GM20000 (cell line): ENCODE results near the gene GTPBP4.
A peak's percentile ranks its signal among the peaks of the same experiment; 100 is the strongest.
"Not testable (repeated sequence)": the region's sequence is repeated elsewhere in the genome, so short reads cannot be mapped to it uniquely, and the experiment has no call there.

Source experiments
- DNase-seq: peaks from one replicate; pipeline ENCODE4 v3.0.0; 2012; ENCODE audit warnings: low spot score
- TF ChIP-seq, protein P1 (sequence below): IDR thresholded peaks from 2 replicates; pipeline ENCODE4 v1.5.1; 2012; ENCODE audit warnings: mild to moderate bottlenecking, control low read depth; ENCODE audit errors: extremely low read depth, missing control alignments

The GTPBP4 gene

DNA sequence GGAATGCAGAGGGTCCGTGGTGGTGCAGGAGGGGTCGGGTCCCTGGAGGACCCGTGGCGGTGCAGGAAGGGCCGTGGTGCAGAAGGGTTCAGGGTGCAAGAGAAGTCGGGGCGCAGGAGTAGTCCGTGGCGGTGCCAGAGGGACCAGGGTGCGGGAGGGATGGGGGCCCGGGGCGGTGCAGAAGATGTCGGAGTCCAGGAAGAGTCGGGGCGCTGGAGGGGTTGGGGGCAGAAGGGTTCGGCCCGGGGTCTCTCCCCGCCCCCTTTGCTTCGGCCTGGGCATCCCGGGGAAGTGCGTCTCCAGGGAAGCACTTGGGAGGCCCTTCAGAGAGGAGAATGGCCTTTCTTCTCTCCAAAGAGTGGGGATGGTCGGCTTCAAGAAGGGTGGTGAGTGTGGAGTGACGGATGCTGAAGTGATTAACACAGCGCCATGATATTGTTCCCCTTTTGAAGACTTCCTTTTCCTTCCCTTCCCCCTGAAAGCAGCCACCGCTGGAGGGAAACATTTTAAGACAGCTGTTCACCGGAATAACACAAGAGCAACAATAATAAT is 68.9 kb downstream of the GTPBP4 start:
- peak; percentile 44 for DNase-seq
- TF ChIP-seq, protein P1, sequence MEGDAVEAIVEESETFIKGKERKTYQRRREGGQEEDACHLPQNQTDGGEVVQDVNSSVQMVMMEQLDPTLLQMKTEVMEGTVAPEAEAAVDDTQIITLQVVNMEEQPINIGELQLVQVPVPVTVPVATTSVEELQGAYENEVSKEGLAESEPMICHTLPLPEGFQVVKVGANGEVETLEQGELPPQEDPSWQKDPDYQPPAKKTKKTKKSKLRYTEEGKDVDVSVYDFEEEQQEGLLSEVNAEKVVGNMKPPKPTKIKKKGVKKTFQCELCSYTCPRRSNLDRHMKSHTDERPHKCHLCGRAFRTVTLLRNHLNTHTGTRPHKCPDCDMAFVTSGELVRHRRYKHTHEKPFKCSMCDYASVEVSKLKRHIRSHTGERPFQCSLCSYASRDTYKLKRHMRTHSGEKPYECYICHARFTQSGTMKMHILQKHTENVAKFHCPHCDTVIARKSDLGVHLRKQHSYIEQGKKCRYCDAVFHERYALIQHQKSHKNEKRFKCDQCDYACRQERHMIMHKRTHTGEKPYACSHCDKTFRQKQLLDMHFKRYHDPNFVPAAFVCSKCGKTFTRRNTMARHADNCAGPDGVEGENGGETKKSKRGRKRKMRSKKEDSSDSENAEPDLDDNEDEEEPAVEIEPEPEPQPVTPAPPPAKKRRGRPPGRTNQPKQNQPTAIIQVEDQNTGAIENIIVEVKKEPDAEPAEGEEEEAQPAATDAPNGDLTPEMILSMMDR, result no peak

DNA sequence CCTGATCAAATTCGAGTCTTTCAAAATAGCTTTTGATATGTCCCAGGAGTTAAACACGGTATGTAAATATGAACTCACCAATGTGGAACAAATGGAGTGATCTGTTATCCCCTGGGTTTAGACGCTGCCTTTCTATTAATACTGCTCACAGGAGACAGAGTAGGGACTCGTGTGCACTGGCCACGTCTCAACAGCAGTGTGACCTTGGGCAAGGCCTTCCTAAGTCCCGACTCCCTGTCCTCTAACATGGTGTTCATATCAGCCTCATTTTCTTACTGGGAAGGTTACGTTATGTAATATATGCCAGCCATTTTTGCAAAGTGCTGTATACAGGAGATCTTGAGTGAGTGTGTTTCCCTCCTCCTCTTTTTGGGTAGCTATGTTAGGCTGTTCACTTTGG is 69.8 kb downstream of the GTPBP4 start:
- no peak for DNase-seq
- TF ChIP-seq, protein P1, result no peak

GRCh38 chr10:1059902-1060301 is 71.7 kb downstream of the GTPBP4 start:
- TF ChIP-seq, protein P1, result no peak
- DNase-seq, result no peak

GRCh38 chr10:1061930-1062774 is 73.9 kb downstream of the GTPBP4 start:
- DNase-seq, result no peak
- TF ChIP-seq, protein P1, result no peak

DNA sequence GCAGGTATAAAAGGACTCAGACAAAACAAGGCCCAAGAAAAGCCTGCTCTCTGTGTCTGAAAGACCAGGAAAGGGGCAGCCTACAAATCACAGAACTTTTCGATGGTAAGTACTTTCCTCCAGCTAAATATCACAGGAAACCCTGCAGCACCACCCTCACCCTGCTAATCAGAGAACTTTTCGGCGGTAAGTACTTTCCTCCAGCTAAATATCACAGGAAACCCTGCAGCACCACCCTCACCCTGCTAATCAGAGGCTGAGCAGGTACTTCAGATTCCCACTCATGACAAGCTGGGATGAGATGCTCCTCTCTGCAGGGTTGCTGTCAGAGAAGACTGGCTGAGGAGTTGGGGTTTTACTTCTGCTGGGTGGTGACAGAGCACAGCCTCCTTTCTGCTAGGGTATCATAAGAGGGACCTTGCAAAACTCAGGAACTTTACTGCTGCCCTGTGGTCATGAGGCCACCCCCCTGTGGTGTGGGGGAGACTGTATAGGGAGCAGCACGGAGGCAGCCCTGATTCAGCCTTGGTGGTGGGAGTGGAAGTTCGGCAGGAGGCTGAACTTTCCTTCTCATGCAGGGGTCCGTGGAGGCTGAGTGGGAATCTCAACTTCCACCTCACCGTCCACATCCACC is 75.1 kb downstream of the GTPBP4 start:
- TF ChIP-seq, protein P1, result no peak
- DNase-seq, result no peak

DNA sequence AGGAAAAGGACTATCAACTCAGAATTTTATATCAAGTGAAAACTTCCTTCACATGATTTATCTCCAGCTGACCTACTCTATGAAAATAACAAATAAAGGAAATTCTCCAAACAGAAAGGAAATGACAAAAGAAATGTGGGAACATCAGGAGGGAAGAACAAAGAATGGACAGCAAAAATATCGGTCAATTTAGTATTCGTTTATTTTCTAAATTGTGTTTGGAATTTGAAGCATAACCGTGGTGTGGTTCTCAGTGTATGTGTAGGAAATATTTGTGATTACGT is 76.7 kb downstream of the GTPBP4 start:
- DNase-seq, result no peak
- TF ChIP-seq, protein P1, result no peak

DNA sequence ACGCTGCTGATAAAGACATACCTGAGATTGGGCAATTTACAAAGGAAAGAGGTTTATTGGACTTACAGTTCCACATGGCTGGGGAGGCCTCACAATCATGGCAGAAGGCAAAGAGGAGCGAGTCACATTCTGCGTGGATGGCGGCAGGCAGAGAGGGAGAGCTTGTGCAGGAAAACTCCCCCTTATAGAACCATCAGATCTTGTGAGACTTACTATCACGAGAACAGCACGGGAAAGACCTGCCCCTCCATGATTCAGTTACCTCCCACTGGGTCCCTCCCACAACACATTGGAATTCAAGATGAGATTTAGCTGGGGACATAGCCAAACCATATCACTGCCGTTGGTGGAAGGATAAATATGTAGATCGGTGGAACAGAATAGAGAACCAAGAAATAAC is 78.5 kb downstream of the GTPBP4 start:
- not testable (repeated sequence) for DNase-seq
